K562 (cell line): Measurements from ENCODE around the gene DEDD2. TPM values are rescaled to one million over a fixed set of nuclear protein-coding genes. Genes with fewer than 3 reads are reported as not detected.

Experiments used
- DEAF1 ChIP-seq: fragments of 450-650 bp; formaldehyde crosslinking; IDR thresholded peaks from 2 replicates; pipeline ENCODE4 v1.4.0; 2020; ENCODE audit warnings: mild to moderate bottlenecking, moderate library complexity
- FIP1L1 ChIP-seq: fragments of 200-400 bp; formaldehyde crosslinking; IDR thresholded peaks from 2 replicates; pipeline ENCODE4 v1.6.1; 2018; ENCODE audit warnings: mild to moderate bottlenecking, low read depth, low read length; ENCODE audit not compliant: poor library complexity, severe bottlenecking
- FOXJ2 ChIP-seq: fragments of 200-800 bp; sonication (Bioruptor generic); IDR thresholded peaks from 2 replicates; pipeline ENCODE4 v1.6.1; 2016; ENCODE audit warnings: missing genetic modification characterization, missing compliant biosample characterization
- FOXK2 ChIP-seq, 2 experiments: fragments of 450-650 bp; IDR thresholded peaks in 1 of 2; conservative IDR thresholded peaks in 1 of 2; 2 replicates each; pipeline ENCODE4 v1.6.1; 2016; ENCODE audit warnings: low read depth in 2 of 2, mild to moderate bottlenecking in 1 of 2
- FOXM1 ChIP-seq, 2 experiments: fragments of 450-650 bp in 1 of 2; sonication (generic) in 1 of 2; formaldehyde crosslinking in 1 of 2; IDR thresholded peaks; 2 replicates each; pipeline versions ENCODE4 v1.6.1 to v1.9.0; 2017 to 2022; ENCODE audit warnings: low read depth in 2 of 2, mild to moderate bottlenecking in 2 of 2, missing genetic modification reagents in 1 of 2, moderate library complexity in 1 of 2
- KLF6 ChIP-seq: fragments of 250-450 bp; sonication (Bioruptor Pico); IDR thresholded peaks from 2 replicates; pipeline ENCODE4 v1.4.0; 2020; ENCODE audit warnings: mild to moderate bottlenecking, moderate library complexity, borderline replicate concordance
- PHB2 ChIP-seq: fragments of 450-650 bp; IDR thresholded peaks from 2 replicates; pipeline ENCODE4 v1.6.1; 2017; ENCODE audit warnings: low read depth
- SETDB1 ChIP-seq: IDR thresholded peaks from one replicate; pipeline ENCODE4 v1.6.1; 2012; ENCODE audit warnings: low read length, control low read depth, inconsistent platforms
- SIX5 ChIP-seq, 2 experiments: IDR thresholded peaks; 2 replicates each; pipeline ENCODE4 v1.6.1; 2011; ENCODE audit warnings: low read length in 2 of 2, borderline replicate concordance in 1 of 2, low read depth in 1 of 2, mild to moderate bottlenecking in 1 of 2, moderate library complexity in 1 of 2; ENCODE audit not compliant: insufficient read depth in 1 of 2
- ZBTB8A ChIP-seq: fragments of 450-650 bp; IDR thresholded peaks from 2 replicates; pipeline ENCODE4 v1.6.1; 2018; ENCODE audit warnings: mild to moderate bottlenecking, moderate library complexity; ENCODE audit not compliant: partially characterized antibody
- ZC3H11A ChIP-seq: IDR thresholded peaks from 2 replicates; pipeline ENCODE4 v1.6.1; 2012; ENCODE audit warnings: low read depth, low read length, improper control_type of control experiment
- ZNF124 ChIP-seq: sonication (generic); formaldehyde crosslinking; IDR thresholded peaks from 2 replicates; pipeline ENCODE4 v1.8.1; 2022; ENCODE audit warnings: missing genetic modification reagents
- ZNF436 ChIP-seq: fragments of 250-450, 450-650 bp; sonication (Bioruptor Pico); formaldehyde crosslinking; IDR thresholded peaks from 2 replicates; pipeline ENCODE4 v1.7.0; 2020; ENCODE audit warnings: mild to moderate bottlenecking
- ZNF609 ChIP-seq: sonication (generic); formaldehyde crosslinking; IDR thresholded peaks from 2 replicates; pipeline ENCODE4 v1.8.1; 2023; ENCODE audit warnings: missing genetic modification reagents, mild to moderate bottlenecking, borderline replicate concordance
- polyA plus RNA-seq, 8 experiments: library from polyadenylated mRNA; depleted of rRNA in 4 of 8; stranded (reverse) in 5 of 8; unstranded in 3 of 8; fragments of >200 nt; fragmentation: Nextera tagmentation in 2 of 8; fragmentation: Illumina TruSeq in 1 of 8; extraction: Ambion mirVana in 2 of 8; extraction: Trizol in 1 of 8; gene quantifications; 2 replicates each; pipeline versions ENCODE4 v1.2.1 to v1.2.3, GENCODE V29; 2011 to 2014; ENCODE audit warnings: inconsistent platforms in 1 of 8, missing spikeins in 1 of 8
- total RNA-seq, 7 experiments: library from RNA; depleted of rRNA in 6 of 7; stranded (reverse); fragments of >200 nt in 6 of 7; fragmentation: Illumina TruSeq in 2 of 7; extraction: Trizol in 2 of 7; gene quantifications; 2 replicates each; pipeline versions ENCODE4 v1.2.1 to v1.2.3, GENCODE V29; 2011 to 2021; ENCODE audit warnings: low replicate concordance in 1 of 7
- TF ChIP-seq, protein P1 (sequence below): fragments of 250-450 bp; sonication (Bioruptor Pico); IDR thresholded peaks from 2 replicates; pipeline ENCODE4 v1.4.0; 2020; ENCODE audit warnings: mild to moderate bottlenecking, moderate library complexity
- TF ChIP-seq, protein P2 (sequence below): fragments of 450-650 bp; formaldehyde crosslinking; conservative IDR thresholded peaks from 2 replicates; pipeline ENCODE4 v1.4.0; 2022; ENCODE audit warnings: mild to moderate bottlenecking, missing genetic modification characterization

DEDD2 gene
- total and polyA plus RNA-seq, 9 of the 15 experiments (the other 6 are each of a cell fraction or from before 2014, with no cell fraction given), result 4.3 to 43.0 (median 29.2) TPM

DNA sequence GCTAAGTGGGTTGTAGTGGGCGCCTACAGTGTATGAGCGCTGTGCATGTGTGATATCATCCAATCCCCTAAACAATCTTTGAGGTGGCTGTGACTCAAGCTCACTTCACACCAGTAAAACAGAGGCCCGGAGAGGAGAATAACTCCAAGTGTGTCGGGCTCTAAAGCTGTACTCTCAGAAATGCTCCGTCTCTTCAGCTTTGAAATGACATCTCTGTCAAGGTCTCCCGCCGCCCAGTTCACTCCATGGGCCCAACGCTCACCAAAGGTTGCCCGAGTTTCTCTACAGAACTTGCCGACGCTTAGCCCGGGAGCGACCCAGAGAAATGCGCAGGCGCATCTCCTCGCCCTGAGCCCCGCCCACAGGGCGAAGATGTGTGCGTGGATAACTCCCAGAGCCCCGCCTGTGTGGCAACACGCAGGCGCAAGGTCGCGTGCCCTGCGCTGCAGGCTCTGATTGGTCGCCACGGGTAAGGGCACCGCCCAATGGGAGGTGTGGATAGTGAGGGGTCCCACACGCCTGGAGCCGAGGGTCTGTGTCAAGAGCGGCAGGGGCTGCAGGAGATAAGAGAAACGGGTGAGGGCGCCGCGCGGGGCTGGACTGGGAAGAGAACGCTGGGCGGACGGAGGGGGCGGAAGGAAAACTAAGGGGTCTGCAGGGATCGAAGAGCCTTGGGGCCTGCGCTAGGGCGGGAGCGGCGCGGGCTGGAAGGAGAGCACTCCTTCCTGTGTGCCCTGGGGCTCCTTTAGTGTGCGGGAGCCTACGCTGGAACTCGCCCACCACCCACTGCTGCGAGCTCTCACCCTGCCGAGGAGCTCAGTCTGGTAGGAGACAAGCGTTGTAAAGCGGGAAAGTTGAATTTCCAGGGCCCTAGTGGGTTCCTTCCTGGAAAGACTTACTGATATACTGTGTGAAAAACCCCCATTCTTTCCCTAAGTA is 2.6 kb upstream of the DEDD2 start, which contains the start of gene ZNF526 (continued):
- no peak for TF ChIP-seq DEAF1 (CRISPR knock-in tag)
- no peak for TF ChIP-seq FOXM1 (IDR thresholded peaks at IDR 0.05; ENCODE audit: low read depth)
- TF ChIP-seq FOXM1 (CRISPR knock-in tag; IDR thresholded peaks at IDR 0.05; ENCODE audit: low read depth), result no peak
- peak; percentile 81 to 91; a peak in 3 of 4 replicates for TF ChIP-seq FOXK2 (conservative IDR thresholded peaks at IDR 0.05 in 1 of 2, IDR thresholded peaks at IDR 0.05 in 1 of 2; ENCODE audit: low read depth in 2 of 2)
- TF ChIP-seq ZNF436 (CRISPR knock-in tag), result no peak
- TF ChIP-seq SIX5 (IDR thresholded peaks at IDR 0.05; ENCODE audit: borderline replicate concordance in 1 of 2, insufficient read depth in 1 of 2, low read depth in 1 of 2, low read length in 2 of 2), result 0 out of 4 replicates have a peak, but pooled peaks of 1 of the 2 experiments have one; percentile 6
- TF ChIP-seq PHB2, result 0 out of 2 replicates have a peak, but pooled peaks have one; percentile 19
- TF ChIP-seq FOXJ2 (tag), result no peak
- TF ChIP-seq, protein P1, sequence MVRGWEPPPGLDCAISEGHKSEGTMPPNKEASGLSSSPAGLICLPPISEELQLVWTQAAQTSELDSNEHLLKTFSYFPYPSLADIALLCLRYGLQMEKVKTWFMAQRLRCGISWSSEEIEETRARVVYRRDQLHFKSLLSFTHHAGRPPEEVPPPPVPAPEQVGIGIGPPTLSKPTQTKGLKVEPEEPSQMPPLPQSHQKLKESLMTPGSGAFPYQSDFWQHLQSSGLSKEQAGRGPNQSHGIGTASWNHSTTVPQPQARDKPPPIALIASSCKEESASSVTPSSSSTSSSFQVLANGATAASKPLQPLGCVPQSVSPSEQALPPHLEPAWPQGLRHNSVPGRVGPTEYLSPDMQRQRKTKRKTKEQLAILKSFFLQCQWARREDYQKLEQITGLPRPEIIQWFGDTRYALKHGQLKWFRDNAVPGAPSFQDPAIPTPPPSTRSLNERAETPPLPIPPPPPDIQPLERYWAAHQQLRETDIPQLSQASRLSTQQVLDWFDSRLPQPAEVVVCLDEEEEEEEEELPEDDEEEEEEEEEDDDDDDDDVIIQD, result no peak
- TF ChIP-seq, protein P2, sequence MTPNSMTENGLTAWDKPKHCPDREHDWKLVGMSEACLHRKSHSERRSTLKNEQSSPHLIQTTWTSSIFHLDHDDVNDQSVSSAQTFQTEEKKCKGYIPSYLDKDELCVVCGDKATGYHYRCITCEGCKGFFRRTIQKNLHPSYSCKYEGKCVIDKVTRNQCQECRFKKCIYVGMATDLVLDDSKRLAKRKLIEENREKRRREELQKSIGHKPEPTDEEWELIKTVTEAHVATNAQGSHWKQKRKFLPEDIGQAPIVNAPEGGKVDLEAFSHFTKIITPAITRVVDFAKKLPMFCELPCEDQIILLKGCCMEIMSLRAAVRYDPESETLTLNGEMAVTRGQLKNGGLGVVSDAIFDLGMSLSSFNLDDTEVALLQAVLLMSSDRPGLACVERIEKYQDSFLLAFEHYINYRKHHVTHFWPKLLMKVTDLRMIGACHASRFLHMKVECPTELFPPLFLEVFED (CRISPR knock-in tag), result 0 out of 2 replicates have a peak, but pooled peaks have one; percentile 18
- no peak for TF ChIP-seq ZNF124 (CRISPR knock-in tag)
- no peak for TF ChIP-seq KLF6 (CRISPR knock-in tag)
- no peak for TF ChIP-seq ZC3H11A
- no peak for TF ChIP-seq ZBTB8A
- TF ChIP-seq ZNF609 (CRISPR knock-in tag), result no peak
- no peak for TF ChIP-seq SETDB1
- TF ChIP-seq FIP1L1, result peak; percentile 48
